Esophagus squamous epithelium (tissue), 4 donors: ENCODE results near the gene NR3C1.

Source experiments
- CTCF ChIP-seq, 6 experiments: fragments of 450-650 bp in 4 of 6; fragments of 200-600 bp in 2 of 6; sonication (generic) in 2 of 6; IDR thresholded peaks; one replicate each; pipeline ENCODE4 v1.5.1; 2016 to 2019; ENCODE audit warnings: antibody characterized with exemption in 6 of 6, mild to moderate bottlenecking in 4 of 6, moderate library complexity in 4 of 6
- POLR2A ChIP-seq, 4 donors: fragments of 450-650 bp; IDR thresholded peaks; one replicate each; pipeline ENCODE4 v1.6.1; 2017; ENCODE audit warnings: antibody characterized with exemption in 4 of 4, mild to moderate bottlenecking in 4 of 4, moderate library complexity in 3 of 4

GRCh38 chr5:143248822-143249579 lies 154.5 kb downstream of the NR3C1 start:
- TF ChIP-seq CTCF (IDR thresholded peaks at IDR 0.05) (no peak), POLR2A (IDR thresholded peaks at IDR 0.05) (no peak)
